H54 (cell line): ENCODE results near the gene CBR4.
"Not testable (repeated sequence)": the region's sequence is repeated elsewhere in the genome, so short reads cannot be mapped to it uniquely, and the experiment has no call there.

Experiments used
- DNase-seq: peaks from one replicate; pipeline ENCODE4 v3.0.0; 2011; ENCODE audit warnings: low spot score, mixed read lengths; ENCODE audit not compliant: insufficient read length
- FAIRE-seq: peaks from 3 replicates; lab custom pipeline; 2011; peaks lifted over from hg19 to GRCh38; lab: Jason Lieb, UNC
- POLR2A ChIP-seq: IDR thresholded peaks from 2 replicates; pipeline ENCODE4 v1.6.1; 2011; ENCODE audit warnings: low read depth, mild to moderate bottlenecking, low read length

The CBR4 gene

DNA sequence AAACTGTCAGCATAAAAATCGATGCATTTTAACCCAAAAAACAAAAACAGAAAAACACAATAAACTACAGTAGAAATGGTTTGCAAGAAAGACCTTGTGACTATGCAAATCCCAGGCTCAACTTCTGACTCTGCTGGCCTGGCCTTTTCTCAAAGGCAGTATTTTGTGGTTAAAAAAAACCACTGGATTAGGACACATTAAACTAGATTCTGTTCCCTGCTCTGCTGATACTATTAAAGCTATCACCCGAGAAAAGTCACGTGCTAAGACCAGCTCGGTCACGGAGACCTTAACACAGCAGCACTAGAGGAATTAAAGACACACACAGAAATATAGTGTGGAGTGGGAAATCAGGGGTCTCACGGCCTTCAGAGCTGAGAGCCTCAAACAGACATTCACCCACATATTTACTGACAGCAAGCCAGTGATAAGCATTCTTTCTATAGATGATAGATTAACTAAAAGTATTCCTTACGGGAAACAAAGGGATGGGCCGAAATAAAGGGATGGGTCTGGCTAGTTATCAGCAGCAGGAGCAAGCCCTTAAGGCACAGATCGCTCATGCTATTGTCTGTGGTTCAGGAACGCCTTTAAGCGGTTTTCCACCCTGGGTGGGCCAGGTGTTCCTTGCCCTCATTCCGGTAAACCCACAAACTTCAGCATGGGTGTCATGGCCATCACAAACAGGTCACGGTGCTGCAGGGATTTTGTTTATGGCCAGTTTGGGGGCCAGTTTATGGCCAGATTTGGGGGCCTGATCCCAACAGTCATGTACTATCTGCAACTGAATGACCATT lies 16.1 kb downstream of the CBR4 start:
- DNase-seq (no peak), FAIRE-seq (no peak)
- TF ChIP-seq POLR2A, result no peak

- DNase-seq, FAIRE-seq: not testable (repeated sequence)
Measured at GRCh38 chr4:168992952-168993482, 17.0 kb downstream of the CBR4 start.

DNA sequence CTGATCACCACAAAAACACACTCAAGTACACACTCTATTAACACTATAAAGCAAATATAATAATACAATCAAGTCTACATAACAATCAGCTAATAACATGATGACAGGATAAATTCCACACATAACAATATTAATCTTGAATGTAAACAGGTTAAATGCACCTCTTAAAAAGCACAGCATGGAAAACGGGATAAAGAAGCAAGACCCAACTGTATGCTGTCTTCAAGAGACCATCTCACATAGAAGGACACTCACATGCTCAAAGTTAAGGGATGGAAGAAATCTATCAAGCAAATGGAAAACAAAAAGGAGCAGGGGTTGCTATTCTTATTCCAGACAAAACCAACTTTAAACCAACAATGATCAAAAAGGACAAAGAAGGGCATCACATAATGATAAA lies 28.1 kb downstream of the CBR4 start:
- TF ChIP-seq POLR2A, result no peak
- DNase-seq (no peak), FAIRE-seq (no peak)

GRCh38 chr4:168981460-168981859 lies 28.6 kb downstream of the CBR4 start:
- DNase-seq, result no peak
- FAIRE-seq, result no peak
- TF ChIP-seq POLR2A, result no peak

DNA sequence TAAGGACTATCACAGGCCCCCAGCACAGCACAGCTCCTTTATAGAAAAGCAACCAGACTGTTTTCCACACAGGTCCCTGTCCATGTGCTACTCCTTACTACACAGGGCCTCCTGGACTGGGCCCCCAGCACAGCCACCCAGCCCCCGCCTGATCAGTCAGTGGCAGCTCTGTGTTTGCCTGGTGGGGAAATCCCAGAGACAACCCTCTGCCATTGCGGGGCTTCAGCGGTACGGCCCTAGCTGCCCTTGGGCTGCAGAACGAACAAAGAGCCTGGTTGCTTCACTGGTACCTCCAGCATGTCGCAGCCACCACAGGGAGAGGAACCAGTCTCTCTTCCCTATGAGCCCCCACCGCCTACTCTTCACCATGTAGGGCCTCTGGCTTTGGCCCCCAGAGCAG lies 30.7 kb downstream of the CBR4 start:
- no peak for FAIRE-seq
- no peak for TF ChIP-seq POLR2A
- DNase-seq, result no peak

GRCh38 chr4:168978001-168978700 lies 31.9 kb downstream of the CBR4 start:
- no peak for TF ChIP-seq POLR2A
- DNase-seq, result peak; percentile 6
- no peak for FAIRE-seq

DNA sequence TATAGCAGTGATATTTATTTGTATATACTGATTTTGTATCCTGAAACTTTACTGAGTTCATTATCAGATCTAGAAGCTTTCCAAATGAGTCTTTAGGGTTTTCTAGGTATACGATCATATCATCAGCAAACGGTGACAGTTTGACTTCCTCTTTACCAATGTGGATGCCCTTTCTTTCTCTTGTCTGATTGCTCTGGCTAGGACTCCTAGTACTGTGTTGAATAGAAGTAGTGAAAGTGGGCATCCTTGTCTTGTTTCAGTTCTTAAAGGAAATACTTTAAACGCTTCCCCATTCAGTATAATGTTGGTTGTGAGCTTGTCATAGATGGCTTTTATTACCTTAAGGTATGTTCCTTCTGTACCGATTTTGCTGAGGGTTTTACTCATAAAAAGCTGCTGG lies 37.5 kb downstream of the CBR4 start:
- TF ChIP-seq POLR2A, result no peak
- DNase-seq (no peak), FAIRE-seq (no peak)

DNA sequence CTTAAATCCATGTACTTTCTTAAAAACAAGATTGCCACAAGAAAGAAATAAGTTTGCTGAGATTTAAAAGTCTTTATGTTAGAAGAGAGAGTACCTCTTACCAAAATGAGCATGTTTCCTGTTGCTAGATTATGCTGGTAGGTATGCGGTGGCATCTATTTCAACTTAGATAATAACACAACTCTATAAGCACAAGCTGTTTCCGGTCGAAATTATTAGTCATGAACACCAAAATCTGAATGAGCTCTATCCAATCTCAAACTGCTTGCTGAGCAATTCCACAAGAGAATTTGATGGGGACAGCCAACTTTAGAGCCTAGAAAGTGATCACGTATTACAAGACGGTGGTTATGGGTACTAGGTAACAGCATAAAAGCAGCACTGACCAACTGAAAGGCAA lies 49.3 kb downstream of the CBR4 start:
- no peak for TF ChIP-seq POLR2A
- no peak for FAIRE-seq
- DNase-seq, result no peak

DNA sequence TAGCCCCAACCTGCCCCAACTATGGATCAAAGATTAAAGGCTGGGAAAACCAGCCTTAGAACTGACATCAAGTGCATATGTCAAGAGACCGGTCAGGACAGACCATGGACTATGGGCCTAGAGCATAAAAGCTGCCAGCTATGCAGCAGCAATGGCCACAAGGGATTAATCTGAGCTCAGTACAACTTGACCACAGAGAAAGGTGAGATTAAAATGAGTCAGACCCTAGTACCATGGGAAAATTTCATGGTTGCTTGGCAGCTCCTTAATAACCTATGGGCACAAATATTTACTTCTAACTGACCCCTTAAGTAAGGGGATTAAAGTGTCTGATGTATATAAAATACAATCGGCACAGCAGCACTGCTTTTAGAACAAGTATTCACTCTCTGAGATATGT lies 54.4 kb downstream of the CBR4 start:
- no peak for FAIRE-seq
- no peak for TF ChIP-seq POLR2A

GRCh38 chr4:168952821-168953246 lies 57.2 kb downstream of the CBR4 start:
- DNase-seq, FAIRE-seq: not testable (repeated sequence)

More for the DNA sequence above, 54.4 kb downstream of the CBR4 start:
- DNase-seq, result no peak

DNA sequence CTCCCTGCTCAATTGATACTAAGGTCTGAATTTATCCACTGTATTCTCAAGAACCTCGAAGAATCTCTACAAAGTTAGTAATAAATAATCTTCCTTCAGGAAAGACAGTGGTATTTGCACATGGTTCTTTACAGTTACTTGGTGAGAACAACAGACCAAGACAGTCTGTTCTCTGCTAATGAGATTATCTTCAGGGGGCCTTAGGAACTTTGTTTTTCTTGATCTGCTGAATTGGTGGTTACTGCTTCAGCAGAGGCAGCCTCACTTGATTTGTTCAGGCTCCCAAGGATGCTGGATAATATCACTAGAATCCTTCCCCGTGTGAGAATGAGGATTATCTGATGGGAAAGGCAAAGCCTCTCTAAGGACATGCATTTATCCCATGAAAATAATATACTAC lies 64.8 kb downstream of the CBR4 start:
- TF ChIP-seq POLR2A, result no peak
- FAIRE-seq (no peak), DNase-seq (no peak)

DNA sequence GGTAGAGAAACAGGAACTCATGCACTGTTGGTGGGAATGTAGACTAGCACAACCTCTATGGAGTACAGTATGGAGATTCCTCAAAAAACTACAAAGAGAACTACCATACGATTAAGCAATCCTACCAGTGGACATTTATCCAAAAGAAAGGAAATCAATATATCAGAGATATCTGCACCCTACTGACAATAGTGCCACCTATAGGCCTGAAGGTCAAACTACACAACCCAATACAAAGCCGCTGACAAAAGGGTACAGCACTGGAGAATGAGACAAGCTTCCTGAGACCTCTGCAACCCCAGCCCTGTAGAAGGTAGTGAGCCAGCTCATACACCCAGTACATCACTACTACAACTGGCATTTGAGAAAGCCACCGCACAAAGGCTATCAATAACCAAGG lies 67.1 kb downstream of the CBR4 start:
- FAIRE-seq (no peak), DNase-seq (no peak)
- no peak for TF ChIP-seq POLR2A
